ENCODE measurements around the gene PER1. TPM values are rescaled to one million over a fixed set of nuclear protein-coding genes. Genes with fewer than 3 reads are reported as not detected.
A peak's percentile ranks its signal among the peaks of the same experiment; 100 is the strongest.

PER1 gene
- total and polyA plus RNA-seq, 9 of the 15 experiments (the other 6 are each of a cell fraction or from before 2014, with no cell fraction given) = 0.13 to 26.0 (median 3.4) TPM

DNA sequence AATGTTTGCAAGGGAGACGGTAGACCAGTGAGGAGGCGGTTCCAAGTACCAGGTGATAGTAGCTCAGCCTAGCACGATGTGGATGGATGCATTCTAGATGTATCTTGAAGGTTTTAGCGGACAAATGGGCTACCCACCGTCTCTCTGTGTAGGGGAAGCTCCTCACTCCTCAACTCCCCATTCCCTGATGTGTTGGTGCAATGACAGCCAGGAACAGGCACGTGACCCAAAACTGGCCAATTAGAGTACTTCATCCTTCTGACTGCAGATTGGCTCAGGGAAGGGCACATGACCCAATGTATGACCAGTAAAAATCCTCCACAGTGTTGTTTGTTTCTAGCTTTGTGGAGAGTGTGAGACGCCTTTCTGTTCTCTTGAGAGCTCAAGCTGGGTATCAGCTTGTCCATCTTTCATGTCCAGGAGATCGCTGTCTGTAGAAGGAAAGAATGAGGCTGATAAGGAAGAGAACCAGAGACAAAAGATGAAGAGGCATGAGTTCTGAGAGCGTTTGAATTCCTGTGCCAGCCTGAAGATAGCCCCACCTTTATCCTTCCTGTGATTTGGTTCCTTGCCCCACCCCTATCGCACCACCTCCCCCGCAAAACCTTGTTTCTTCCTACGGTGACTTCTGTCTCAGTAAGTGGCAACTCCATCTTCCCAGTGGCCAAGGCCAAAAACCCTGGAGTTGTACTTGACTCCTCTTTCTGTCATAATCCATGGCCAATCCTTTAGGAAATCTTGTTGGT lies 40.0 kb upstream of the PER1 start (continued):
- TF ChIP-seq CBFA2T2 (conservative IDR thresholded peaks at IDR 0.05) (peak; percentile 89), TFAM (CRISPR knock-in tag; conservative IDR thresholded peaks at IDR 0.05) (no peak), NELFE (IDR thresholded peaks at IDR 0.05; ENCODE audit: insufficient read depth, insufficient read length) (no peak), ZNF586 (CRISPR knock-in tag; conservative IDR thresholded peaks at IDR 0.05) (no peak), PPARD (CRISPR knock-in tag; IDR thresholded peaks at IDR 0.05) (no peak), HIVEP1 (CRISPR knock-in tag; IDR thresholded peaks at IDR 0.05) (no peak), ZNF695 (CRISPR knock-in tag; IDR thresholded peaks at IDR 0.05) (no peak), RBM17 (IDR thresholded peaks at IDR 0.05; ENCODE audit: borderline replicate concordance, low read depth, low read length) (no peak), ZNF76 (CRISPR knock-in tag; IDR thresholded peaks at IDR 0.05; ENCODE audit: borderline replicate concordance) (no peak), U2AF2 (optimal IDR thresholded peaks at IDR 0.05; ENCODE audit: low read depth, low read length) (no peak)
- TF ChIP-seq, protein P1, sequence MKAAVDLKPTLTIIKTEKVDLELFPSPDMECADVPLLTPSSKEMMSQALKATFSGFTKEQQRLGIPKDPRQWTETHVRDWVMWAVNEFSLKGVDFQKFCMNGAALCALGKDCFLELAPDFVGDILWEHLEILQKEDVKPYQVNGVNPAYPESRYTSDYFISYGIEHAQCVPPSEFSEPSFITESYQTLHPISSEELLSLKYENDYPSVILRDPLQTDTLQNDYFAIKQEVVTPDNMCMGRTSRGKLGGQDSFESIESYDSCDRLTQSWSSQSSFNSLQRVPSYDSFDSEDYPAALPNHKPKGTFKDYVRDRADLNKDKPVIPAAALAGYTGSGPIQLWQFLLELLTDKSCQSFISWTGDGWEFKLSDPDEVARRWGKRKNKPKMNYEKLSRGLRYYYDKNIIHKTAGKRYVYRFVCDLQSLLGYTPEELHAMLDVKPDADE (conservative IDR thresholded peaks at IDR 0.05; ENCODE audit: control insufficient read depth, low read depth, low read length) = no peak
- TF ChIP-seq, protein P2, sequence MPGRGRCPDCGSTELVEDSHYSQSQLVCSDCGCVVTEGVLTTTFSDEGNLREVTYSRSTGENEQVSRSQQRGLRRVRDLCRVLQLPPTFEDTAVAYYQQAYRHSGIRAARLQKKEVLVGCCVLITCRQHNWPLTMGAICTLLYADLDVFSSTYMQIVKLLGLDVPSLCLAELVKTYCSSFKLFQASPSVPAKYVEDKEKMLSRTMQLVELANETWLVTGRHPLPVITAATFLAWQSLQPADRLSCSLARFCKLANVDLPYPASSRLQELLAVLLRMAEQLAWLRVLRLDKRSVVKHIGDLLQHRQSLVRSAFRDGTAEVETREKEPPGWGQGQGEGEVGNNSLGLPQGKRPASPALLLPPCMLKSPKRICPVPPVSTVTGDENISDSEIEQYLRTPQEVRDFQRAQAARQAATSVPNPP (IDR thresholded peaks at IDR 0.05; ENCODE audit: borderline replicate concordance, insufficient read depth, insufficient read length) = no peak
- TF ChIP-seq, protein P3, sequence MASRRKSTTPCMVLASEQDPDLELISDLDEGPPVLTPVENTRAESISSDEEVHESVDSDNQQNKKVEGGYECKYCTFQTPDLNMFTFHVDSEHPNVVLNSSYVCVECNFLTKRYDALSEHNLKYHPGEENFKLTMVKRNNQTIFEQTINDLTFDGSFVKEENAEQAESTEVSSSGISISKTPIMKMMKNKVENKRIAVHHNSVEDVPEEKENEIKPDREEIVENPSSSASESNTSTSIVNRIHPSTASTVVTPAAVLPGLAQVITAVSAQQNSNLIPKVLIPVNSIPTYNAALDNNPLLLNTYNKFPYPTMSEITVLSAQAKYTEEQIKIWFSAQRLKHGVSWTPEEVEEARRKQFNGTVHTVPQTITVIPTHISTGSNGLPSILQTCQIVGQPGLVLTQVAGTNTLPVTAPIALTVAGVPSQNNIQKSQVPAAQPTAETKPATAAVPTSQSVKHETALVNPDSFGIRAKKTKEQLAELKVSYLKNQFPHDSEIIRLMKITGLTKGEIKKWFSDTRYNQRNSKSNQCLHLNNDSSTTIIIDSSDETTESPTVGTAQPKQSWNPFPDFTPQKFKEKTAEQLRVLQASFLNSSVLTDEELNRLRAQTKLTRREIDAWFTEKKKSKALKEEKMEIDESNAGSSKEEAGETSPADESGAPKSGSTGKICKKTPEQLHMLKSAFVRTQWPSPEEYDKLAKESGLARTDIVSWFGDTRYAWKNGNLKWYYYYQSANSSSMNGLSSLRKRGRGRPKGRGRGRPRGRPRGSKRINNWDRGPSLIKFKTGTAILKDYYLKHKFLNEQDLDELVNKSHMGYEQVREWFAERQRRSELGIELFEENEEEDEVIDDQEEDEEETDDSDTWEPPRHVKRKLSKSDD (conservative IDR thresholded peaks at IDR 0.05; ENCODE audit: low read length) = no peak
- TF ChIP-seq, protein P4, sequence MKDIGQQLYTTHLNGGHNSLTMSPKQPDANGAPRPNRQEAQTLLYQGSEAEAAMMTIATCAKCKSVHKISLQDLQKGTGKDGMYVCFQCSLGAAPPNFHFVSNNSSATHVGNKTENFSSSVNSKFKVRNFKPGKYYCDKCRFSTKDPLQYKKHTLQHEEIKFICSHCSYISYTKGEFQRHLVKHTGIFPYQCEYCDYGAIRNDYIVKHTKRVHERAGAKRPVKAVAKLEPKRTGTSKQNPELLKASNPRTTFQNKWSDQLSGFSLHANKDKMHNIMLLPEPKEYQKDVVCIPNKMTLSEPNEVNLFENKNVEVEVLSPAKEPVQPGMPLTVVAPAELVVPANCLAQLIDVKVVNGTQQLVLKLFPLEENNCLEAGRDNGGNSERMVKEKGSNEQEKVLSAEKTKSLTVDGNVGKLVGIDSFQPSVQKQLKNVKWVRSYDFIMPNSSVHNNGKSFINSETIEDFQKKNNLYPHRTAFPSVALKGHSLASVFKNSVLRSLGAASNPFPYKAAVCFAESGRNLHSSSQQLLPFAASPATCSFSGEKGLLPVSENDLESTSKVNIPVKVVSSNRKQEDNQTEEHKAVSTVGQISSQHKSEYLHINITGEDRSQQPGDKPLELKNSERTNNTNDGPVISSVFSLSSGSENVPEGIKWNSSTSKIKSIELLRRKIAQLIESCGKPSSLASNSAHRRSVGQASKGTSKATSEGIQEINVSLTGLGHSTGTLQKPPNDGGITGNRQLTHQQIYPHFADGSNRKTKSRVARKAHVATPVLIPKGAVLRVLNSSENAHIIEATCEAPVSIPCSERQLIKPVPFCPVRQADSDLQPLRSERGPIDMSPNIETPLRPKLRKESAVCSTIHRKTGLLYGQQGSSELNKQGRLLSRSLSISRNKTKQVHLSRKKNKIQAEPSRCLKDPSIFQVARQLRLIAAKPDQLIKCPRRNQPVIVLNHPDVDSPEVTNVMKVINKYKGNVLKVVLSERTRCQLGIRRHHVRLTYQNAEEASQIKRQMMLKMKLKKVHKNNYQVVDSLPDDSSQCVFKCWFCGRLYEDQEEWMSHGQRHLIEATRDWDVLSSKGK (CRISPR knock-in tag; IDR thresholded peaks at IDR 0.05) = no peak
- TF ChIP-seq, protein P5, sequence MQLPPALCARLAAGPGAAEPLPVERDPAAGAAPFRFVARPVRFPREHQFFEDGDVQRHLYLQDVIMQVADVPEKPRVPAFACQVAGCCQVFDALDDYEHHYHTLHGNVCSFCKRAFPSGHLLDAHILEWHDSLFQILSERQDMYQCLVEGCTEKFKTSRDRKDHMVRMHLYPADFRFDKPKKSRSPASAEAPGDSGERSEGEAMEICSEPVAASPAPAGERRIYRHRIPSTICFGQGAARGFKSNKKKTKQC (CRISPR knock-in tag; IDR thresholded peaks at IDR 0.05) = no peak
- TF ChIP-seq, protein P6, sequence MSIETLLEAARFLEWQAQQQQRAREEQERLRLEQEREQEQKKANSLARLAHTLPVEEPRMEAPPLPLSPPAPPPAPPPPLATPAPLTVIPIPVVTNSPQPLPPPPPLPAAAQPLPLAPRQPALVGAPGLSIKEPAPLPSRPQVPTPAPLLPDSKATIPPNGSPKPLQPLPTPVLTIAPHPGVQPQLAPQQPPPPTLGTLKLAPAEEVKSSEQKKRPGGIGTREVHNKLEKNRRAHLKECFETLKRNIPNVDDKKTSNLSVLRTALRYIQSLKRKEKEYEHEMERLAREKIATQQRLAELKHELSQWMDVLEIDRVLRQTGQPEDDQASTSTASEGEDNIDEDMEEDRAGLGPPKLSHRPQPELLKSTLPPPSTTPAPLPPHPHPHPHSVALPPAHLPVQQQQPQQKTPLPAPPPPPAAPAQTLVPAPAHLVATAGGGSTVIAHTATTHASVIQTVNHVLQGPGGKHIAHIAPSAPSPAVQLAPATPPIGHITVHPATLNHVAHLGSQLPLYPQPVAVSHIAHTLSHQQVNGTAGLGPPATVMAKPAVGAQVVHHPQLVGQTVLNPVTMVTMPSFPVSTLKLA (conservative IDR thresholded peaks at IDR 0.05) = peak; percentile 61 to 66; a peak in 3 of 4 replicates

Data from K562 (cell line).